HG03097 (cell line): ENCODE measurements around the gene TAS2R10.

Experiments
- ATAC-seq: cut with Tn5 transposase; IDR thresholded peaks from one replicate; pipeline ENCODE4 v1.9.1; 2021; ENCODE audit not compliant: unreplicated experiment, low FRiP score

Gene TAS2R10

GRCh38 chr12:10783252-10783651, 42.9 kb downstream of the TAS2R10 start:
- ATAC-seq = no peak

GRCh38 chr12:10779103-10779502, 47.1 kb downstream of the TAS2R10 start:
- no peak for ATAC-seq
